ENCODE measurements around the gene ZNF35.

GRCh38 chr3:44665173-44665572 is 16.6 kb downstream of the ZNF35 start:
- no peak for TF ChIP-seq RAD21 (IDR thresholded peaks at IDR 0.05; ENCODE audit: low read depth)
- TF ChIP-seq USF1 (IDR thresholded peaks at IDR 0.05): no peak
- TF ChIP-seq NFIC (IDR thresholded peaks at IDR 0.05): no peak
- no peak for TF ChIP-seq YY1 (IDR thresholded peaks at IDR 0.05; ENCODE audit: low read depth)
- TF ChIP-seq REST (IDR thresholded peaks at IDR 0.05; ENCODE audit: low read depth): no peak
- TF ChIP-seq CREB1 (IDR thresholded peaks at IDR 0.05; ENCODE audit: low read depth): no peak
- TF ChIP-seq TEAD4 (IDR thresholded peaks at IDR 0.05): no peak
- TF ChIP-seq TAF1 (IDR thresholded peaks at IDR 0.05; ENCODE audit: low read depth): no peak
- TF ChIP-seq EGR1 (IDR thresholded peaks at IDR 0.05): no peak
- TF ChIP-seq EP300 (IDR thresholded peaks at IDR 0.05; ENCODE audit: borderline replicate concordance): no peak
- TF ChIP-seq MAX (IDR thresholded peaks at IDR 0.05): no peak
- TF ChIP-seq CEBPB (IDR thresholded peaks at IDR 0.05): no peak
